ENCODE measurements around the gene CCDC178.

The CCDC178 gene

GRCh38 chr18:33201509-33201926 lies 239.0 kb downstream of the CCDC178 start:
- no peak for TF ChIP-seq POLR2AphosphoS5 (IDR thresholded peaks at IDR 0.05; ENCODE audit: low read depth, low read length)
- TF ChIP-seq, protein P1, sequence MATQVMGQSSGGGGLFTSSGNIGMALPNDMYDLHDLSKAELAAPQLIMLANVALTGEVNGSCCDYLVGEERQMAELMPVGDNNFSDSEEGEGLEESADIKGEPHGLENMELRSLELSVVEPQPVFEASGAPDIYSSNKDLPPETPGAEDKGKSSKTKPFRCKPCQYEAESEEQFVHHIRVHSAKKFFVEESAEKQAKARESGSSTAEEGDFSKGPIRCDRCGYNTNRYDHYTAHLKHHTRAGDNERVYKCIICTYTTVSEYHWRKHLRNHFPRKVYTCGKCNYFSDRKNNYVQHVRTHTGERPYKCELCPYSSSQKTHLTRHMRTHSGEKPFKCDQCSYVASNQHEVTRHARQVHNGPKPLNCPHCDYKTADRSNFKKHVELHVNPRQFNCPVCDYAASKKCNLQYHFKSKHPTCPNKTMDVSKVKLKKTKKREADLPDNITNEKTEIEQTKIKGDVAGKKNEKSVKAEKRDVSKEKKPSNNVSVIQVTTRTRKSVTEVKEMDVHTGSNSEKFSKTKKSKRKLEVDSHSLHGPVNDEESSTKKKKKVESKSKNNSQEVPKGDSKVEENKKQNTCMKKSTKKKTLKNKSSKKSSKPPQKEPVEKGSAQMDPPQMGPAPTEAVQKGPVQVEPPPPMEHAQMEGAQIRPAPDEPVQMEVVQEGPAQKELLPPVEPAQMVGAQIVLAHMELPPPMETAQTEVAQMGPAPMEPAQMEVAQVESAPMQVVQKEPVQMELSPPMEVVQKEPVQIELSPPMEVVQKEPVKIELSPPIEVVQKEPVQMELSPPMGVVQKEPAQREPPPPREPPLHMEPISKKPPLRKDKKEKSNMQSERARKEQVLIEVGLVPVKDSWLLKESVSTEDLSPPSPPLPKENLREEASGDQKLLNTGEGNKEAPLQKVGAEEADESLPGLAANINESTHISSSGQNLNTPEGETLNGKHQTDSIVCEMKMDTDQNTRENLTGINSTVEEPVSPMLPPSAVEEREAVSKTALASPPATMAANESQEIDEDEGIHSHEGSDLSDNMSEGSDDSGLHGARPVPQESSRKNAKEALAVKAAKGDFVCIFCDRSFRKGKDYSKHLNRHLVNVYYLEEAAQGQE (IDR thresholded peaks at IDR 0.05; ENCODE audit: insufficient read depth in 1 of 2, low read depth in 2 of 2, low read length in 2 of 2): no peak
- TF ChIP-seq FOXP2 (optimal IDR thresholded peaks at IDR 0.05; ENCODE audit: borderline replicate concordance, extremely low read depth, extremely low read length, insufficient read depth): no peak
- no peak for TF ChIP-seq TAF1 (IDR thresholded peaks at IDR 0.05; ENCODE audit: borderline replicate concordance, insufficient read depth, low read length)
- no peak for TF ChIP-seq SIN3A (IDR thresholded peaks at IDR 0.05; ENCODE audit: borderline replicate concordance, insufficient read depth, low read length)

DNA sequence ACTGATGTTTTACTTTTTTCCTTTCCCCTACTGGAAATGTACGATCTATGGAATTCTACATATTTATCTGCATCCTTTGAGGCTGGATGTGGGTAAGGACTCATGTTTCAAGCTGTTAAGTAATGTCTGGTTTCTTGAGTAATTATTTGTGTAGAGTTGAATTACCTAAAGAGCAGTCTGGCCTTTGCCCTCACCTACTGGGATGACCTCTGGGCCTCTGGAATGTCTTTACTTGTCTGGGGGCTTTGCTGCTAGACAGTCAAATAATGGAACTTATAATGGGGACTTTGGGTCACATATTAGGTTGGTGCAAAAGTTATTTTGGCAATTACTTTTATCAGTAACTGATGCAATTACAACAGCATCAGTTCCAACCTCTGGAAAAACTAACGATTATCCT lies 244.7 kb downstream of the CCDC178 start:
- TF ChIP-seq, protein P1 (IDR thresholded peaks at IDR 0.05; ENCODE audit: insufficient read depth in 1 of 2, low read depth in 2 of 2, low read length in 2 of 2): no peak
- TF ChIP-seq TAF1 (IDR thresholded peaks at IDR 0.05; ENCODE audit: borderline replicate concordance, insufficient read depth, low read length) (no peak), FOXP2 (optimal IDR thresholded peaks at IDR 0.05; ENCODE audit: borderline replicate concordance, extremely low read depth, extremely low read length, insufficient read depth) (no peak), POLR2AphosphoS5 (IDR thresholded peaks at IDR 0.05; ENCODE audit: low read depth, low read length) (no peak), SIN3A (IDR thresholded peaks at IDR 0.05; ENCODE audit: borderline replicate concordance, insufficient read depth, low read length) (no peak)

- TF ChIP-seq, protein P1 (IDR thresholded peaks at IDR 0.05; ENCODE audit: insufficient read depth in 1 of 2, low read depth in 2 of 2, low read length in 2 of 2): no peak
- TF ChIP-seq FOXP2 (optimal IDR thresholded peaks at IDR 0.05; ENCODE audit: borderline replicate concordance, extremely low read depth, extremely low read length, insufficient read depth) (no peak), SIN3A (IDR thresholded peaks at IDR 0.05; ENCODE audit: borderline replicate concordance, insufficient read depth, low read length) (no peak), TAF1 (IDR thresholded peaks at IDR 0.05; ENCODE audit: borderline replicate concordance, insufficient read depth, low read length) (no peak), POLR2AphosphoS5 (IDR thresholded peaks at IDR 0.05; ENCODE audit: low read depth, low read length) (no peak)
Observed at GRCh38 chr18:33194793-33195192, 245.7 kb downstream of the CCDC178 start.

GRCh38 chr18:33184958-33185357 lies 255.6 kb downstream of the CCDC178 start:
- no peak for TF ChIP-seq TAF1 (IDR thresholded peaks at IDR 0.05; ENCODE audit: borderline replicate concordance, insufficient read depth, low read length)
- TF ChIP-seq, protein P1 (IDR thresholded peaks at IDR 0.05; ENCODE audit: insufficient read depth in 1 of 2, low read depth in 2 of 2, low read length in 2 of 2): no peak
- no peak for TF ChIP-seq POLR2AphosphoS5 (IDR thresholded peaks at IDR 0.05; ENCODE audit: low read depth, low read length)
- TF ChIP-seq SIN3A (IDR thresholded peaks at IDR 0.05; ENCODE audit: borderline replicate concordance, insufficient read depth, low read length): no peak
- no peak for TF ChIP-seq FOXP2 (optimal IDR thresholded peaks at IDR 0.05; ENCODE audit: borderline replicate concordance, extremely low read depth, extremely low read length, insufficient read depth)

- TF ChIP-seq FOXP2 (optimal IDR thresholded peaks at IDR 0.05; ENCODE audit: borderline replicate concordance, extremely low read depth, extremely low read length, insufficient read depth): no peak
Observed at GRCh38 chr18:33184175-33184574, 256.3 kb downstream of the CCDC178 start.
